Prostate gland (tissue), 2 donors: ENCODE results near the gene FAM153A.
"Not testable (repeated sequence)": the region's sequence is repeated elsewhere in the genome, so short reads cannot be mapped to it uniquely, and the experiment has no call there.

ENCODE experiments used
- POLR2A ChIP-seq: fragments of 450-650 bp; IDR thresholded peaks from one replicate; pipeline ENCODE4 v1.6.1; 2016; ENCODE audit warnings: antibody characterized with exemption, mild to moderate bottlenecking
- TF ChIP-seq, protein P1 (sequence below), 4 experiments: fragments of 200-600 bp in 2 of 4; fragments of 450-650 bp in 2 of 4; sonication (generic) in 2 of 4; IDR thresholded peaks; 1 replicate in 3 of 4; 2 replicates in 1 of 4; pipeline ENCODE4 v1.5.1; 2016 to 2019; ENCODE audit warnings: antibody characterized with exemption in 4 of 4, mild to moderate bottlenecking in 2 of 4, moderate library complexity in 2 of 4

- TF ChIP-seq, protein P1, sequence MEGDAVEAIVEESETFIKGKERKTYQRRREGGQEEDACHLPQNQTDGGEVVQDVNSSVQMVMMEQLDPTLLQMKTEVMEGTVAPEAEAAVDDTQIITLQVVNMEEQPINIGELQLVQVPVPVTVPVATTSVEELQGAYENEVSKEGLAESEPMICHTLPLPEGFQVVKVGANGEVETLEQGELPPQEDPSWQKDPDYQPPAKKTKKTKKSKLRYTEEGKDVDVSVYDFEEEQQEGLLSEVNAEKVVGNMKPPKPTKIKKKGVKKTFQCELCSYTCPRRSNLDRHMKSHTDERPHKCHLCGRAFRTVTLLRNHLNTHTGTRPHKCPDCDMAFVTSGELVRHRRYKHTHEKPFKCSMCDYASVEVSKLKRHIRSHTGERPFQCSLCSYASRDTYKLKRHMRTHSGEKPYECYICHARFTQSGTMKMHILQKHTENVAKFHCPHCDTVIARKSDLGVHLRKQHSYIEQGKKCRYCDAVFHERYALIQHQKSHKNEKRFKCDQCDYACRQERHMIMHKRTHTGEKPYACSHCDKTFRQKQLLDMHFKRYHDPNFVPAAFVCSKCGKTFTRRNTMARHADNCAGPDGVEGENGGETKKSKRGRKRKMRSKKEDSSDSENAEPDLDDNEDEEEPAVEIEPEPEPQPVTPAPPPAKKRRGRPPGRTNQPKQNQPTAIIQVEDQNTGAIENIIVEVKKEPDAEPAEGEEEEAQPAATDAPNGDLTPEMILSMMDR (IDR thresholded peaks at IDR 0.05), result not testable (repeated sequence)
- TF ChIP-seq POLR2A, result not testable (repeated sequence)
Observed at GRCh38 chr5:177793272-177793671, 10.6 kb upstream of the FAM153A start.
